Retina (tissue), 1 donor: ENCODE data around the gene PELI2.
A peak's percentile ranks its signal among the peaks of the same experiment; 100 is the strongest.

Source experiments
- DNase-seq: peaks from one replicate; pipeline ENCODE4 v3.0.0-alpha.2; 2016

The PELI2 gene

GRCh38 chr14:56120091-56120691 lies 2.0 kb downstream of the PELI2 start:
- peak; percentile 51 for DNase-seq

- no peak for DNase-seq
Measured at GRCh38 chr14:56121816-56122215, 3.6 kb downstream of the PELI2 start.

DNA sequence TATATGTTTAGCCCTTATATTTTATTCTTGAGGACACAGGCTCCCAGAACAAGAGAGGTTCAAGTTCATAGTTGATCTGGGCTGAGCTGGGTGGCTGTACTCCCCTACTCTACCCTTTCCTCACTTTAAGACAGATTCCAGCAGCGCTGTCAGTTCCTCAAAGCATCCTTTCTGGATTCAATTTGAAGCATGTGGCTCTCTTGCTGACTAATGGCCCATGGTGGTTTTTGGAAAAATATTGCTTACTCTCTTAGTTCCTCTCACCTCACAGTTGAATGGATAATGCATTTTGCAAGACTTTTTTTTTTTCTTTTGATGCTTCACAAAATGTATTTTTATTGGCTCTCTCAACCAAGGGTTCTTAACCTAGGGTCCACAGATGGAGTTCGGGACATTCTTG lies 4.1 kb downstream of the PELI2 start:
- DNase-seq, result no peak

DNA sequence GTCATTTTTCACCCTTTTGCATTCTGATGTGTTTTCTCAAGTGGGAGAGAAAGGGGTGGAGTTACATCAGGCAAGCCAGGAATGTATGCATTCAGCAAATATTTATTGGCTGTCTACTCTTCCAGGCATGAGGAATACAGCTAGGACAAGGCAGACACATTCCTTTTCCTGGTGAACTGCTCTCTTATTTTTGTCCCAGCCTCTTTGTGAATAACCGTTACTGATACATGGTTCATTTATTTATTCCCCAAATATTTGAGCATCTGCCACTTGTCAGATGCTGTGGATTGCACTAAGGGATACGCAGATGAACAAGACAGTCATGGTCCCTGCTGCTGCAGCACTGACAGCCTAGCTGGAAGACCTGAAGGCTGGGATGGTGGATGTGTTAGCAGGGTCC lies 6.1 kb downstream of the PELI2 start:
- DNase-seq, result peak; percentile 23

DNA sequence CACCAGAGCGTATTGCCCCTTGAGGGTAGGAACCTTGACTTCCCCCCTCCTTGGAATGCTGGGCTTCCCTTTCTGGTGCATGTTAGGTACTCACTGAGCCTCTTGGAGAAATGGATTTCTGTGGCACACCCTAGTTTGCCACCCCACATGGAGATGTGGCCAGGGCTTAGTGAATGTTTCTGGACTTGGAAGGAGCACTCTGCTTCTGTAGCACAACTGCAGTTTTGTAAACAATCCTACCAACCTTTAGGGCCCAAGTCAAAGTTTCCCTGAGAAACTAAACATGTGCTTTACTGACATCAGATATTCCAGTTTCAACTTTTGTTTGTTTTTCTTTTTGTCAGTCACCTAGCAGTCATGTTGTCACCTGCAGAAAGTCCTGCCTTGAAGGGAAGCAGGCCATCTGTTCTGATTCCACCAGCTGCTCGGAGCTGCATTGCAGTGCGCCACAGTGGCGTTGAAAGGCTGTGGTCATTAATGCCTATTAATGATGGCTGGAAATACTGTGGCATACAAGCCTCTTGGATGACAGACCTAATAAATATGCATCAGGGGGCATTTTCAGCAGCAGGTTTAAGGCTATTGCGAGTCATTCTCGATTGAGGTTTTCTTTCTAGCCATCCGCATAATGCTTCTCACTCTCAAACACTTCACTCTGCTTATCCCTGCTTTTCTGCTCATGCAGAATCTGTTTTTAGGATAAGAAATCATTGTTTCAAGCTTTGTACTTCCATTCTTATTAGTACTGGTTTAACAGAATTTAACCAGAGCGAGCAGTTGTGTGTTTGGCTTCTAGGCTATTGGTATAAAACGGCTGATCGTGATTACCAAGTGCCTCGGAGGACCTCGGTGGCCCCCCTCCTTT lies 7.8 kb downstream of the PELI2 start:
- peak; percentile 64 for DNase-seq

DNA sequence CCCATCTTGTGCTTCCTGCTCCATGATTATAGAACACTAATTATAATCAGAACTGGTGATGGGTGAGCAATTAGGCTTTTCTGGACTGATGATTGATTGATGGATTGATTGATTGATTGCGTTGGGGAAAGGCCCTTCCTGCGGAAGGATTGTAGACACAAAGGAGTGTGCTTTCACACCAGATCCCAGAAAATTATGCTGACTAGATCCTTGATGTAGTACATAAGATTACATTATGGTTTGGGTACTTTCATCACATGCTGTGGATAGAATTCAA lies 8.4 kb downstream of the PELI2 start:
- DNase-seq, result peak; percentile 59

GRCh38 chr14:56127156-56127555 lies 8.9 kb downstream of the PELI2 start:
- no peak for DNase-seq

- DNase-seq, result no peak
Measured at GRCh38 chr14:56129092-56129491, 10.9 kb downstream of the PELI2 start.

DNA sequence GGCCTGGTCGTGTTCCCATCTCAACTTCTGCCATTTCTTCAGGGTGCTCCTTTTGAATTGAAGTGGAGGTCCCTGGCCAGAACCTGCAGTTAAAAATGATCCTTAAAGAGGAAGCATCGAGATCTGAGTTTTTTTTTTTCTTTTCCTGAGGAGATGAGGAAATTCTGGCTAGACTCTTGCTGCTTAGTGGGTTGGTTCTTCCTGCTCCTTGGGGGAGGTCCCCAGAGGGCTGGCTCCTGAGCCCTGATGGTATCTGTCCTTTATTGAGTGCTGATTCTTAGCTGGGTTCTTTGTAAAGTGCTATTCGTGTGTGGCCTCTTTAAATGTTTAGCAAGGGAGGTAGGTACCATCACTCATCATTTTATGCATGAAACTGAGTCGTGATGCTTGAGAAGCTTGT lies 11.7 kb downstream of the PELI2 start:
- no peak for DNase-seq

DNA sequence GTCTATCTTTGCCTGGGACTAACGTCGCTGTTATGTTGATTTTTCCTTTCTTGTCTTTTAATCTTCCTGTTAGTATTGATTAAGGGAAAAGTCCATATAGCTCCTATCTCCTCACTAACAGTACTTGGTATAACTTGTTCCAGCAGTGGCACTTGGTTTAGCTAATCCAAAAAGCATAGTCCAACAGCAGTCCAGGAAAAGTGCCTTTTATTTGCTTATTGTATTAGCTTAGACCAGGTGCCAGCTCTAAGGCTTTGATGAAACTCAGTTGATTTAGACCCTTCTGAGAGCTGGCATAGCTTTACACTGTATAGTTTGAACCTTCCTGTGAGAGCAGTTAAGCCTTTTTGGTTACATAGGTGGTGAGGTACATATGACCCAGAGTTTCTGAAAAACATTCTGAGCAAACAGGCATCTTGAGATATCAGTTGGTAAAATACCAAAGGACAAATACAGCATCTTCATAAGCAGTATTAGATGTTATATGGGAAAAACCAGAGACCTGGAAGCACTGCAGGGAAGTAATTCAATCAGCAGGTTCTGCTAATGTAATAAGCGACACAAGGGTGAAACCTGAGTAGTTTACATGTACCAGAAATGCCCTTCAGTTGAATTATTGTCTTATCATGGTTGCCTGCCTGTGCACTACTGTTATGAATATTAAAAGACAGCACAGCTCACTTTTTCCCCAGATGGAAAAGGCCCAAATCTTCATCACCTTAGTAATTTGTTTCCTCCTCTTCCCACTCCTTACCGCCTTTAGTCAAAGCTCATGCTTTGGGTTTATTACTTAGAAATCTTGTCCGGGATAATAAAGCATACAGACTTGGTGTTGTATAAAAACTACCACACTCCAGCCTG lies 13.0 kb downstream of the PELI2 start:
- no peak for DNase-seq

- DNase-seq, result no peak
Measured at GRCh38 chr14:56131865-56132833, 13.9 kb downstream of the PELI2 start.

DNA sequence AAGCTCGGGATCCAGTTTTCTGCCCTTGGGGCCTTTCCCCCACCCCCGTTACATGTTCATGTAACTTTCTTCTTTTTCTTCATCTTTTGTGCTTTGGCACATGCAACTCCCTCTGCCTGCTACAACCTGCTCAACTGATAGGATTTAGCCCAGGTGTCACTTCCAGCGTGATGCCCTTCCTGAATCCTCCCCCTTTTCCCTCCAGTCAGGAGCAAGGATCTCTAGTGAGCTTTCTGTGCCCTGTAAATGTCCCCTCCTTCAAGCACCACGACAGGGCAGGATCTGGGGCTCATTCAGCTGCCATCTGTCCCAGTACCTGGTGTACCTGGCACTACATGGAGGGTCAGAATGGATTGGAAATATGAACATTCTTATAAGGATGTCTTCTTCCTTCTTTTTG lies 15.3 kb downstream of the PELI2 start:
- DNase-seq, result no peak

- DNase-seq, result no peak
Measured at GRCh38 chr14:56135001-56135400, 16.8 kb downstream of the PELI2 start.

GRCh38 chr14:56135668-56136067 lies 17.5 kb downstream of the PELI2 start:
- DNase-seq, result no peak

GRCh38 chr14:56136571-56137452 lies 18.6 kb downstream of the PELI2 start:
- no peak for DNase-seq

- no peak for DNase-seq
Measured at GRCh38 chr14:56137453-56137807, 19.2 kb downstream of the PELI2 start.

DNA sequence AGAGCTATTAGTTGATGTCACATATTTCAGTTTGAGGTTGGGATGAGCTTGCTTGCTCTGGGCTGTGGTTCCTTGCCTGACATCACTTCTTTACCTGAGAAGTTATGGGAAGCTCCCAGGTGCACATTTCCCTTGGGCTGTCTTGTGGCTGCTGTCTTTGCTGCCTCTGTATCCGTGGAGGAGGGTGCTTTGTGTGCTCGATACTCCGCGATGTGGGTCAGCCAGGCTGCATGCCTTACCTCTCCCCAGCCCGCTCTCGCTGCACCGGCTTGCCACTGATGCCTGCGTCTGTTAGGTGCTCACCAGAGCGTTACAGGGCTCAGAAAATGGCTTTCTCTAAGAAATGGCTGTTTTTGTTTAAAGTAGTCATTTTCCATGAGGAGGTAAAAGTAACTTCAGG lies 19.6 kb downstream of the PELI2 start:
- DNase-seq, result peak; percentile 67

GRCh38 chr14:56138928-56139327 lies 20.7 kb downstream of the PELI2 start:
- DNase-seq, result no peak

GRCh38 chr14:56142314-56142713 lies 24.1 kb downstream of the PELI2 start:
- no peak for DNase-seq

DNA sequence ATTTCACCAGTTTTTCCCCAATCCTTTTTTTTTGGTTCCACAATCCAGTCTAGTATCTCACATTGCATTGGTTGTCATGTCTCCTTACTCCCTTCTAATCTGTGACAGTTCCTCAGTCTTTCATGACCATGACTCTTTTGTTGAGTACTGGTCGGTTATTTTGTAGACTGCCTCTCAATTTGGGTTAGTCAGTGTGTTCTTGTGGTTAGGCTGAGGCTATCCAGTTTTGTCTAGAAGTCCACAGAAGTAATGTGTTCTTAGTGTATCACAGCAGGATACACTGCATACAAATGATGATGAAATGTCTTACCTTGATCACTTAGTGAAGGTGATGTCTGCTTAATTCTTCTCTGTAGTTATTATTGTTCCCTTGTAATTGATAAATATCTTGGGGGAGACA lies 24.8 kb downstream of the PELI2 start:
- DNase-seq, result no peak

- DNase-seq, result no peak
Measured at GRCh38 chr14:56144176-56144575, 26.0 kb downstream of the PELI2 start.
